ENCODE results near the gene RAF1.
A peak's percentile ranks its signal among the peaks of the same experiment; 100 is the strongest.
"Not testable (repeated sequence)": the region's sequence is repeated elsewhere in the genome, so short reads cannot be mapped to it uniquely, and the experiment has no call there.

RAF1 gene

DNA sequence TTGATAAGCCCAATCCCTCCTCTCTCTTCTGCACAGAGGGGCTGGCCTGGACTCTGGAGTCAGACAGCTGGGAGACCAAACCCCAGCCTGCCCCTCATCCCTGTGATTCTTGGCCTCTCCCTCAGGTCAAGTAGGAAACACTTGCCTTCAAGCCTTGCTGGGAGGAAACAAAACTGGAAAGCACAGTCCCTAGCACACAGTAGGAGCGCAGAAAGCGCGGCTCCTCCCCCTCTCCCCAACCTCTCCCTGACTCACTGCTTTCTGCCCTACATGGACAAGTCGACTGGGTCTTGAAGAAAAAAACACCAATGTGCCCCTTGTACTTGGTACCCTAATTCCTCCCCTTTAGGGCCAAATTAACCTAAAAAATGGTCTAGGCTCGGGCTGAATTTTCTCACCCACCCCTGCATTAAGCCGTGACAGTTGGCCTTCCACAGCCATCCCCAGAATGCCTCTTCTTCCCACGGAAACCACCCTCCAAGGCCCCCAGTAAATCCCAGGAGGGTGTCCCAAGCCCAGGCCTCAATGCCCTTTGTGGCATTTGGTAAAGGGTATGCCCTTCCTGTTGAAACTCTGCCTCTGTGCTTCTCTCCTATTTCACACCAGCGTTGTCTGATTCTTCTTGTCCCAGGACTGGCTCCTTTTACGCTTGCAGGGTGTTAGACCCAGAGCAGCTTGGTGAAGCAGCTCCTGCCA lies 11.3 kb upstream of the RAF1 start:
- no peak for DNase-seq

DNA sequence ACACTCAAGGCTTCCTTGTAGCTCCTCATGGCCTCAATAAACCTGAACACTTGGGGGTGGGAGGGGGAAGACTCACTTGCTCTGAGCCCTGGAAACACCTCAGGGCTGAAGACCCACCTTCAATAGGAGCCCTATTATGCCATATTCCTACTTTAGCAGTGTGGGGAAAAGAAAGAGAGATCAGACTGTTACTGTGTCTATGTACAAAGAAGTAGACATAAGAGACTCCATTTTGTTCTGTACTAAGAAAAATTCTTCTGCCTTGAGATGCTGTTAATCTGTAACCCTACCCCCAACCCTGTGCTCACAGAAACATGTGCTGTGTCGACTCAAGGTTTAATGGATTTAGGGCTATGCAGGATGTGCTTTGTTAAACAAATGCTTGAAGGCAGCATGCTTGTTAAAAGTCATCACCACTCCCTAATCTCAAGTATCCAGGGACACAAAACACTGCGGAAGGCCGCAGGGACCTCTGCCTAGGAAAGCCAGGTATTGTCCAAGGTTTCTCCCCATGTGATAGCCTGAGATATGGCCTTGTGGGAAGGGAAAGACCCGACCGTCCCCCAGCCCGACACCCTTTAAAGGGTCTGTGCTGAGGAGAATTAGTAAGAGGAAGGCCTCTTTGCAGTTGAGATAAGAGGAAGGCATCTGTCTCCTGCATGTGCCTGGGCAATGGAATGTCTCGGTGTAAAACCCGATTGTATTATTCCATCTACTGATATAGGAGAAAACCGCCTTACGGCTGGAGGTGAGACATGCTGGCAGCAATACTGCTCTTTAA lies 10.2 kb upstream of the RAF1 start:
- not testable (repeated sequence) for DNase-seq

DNA sequence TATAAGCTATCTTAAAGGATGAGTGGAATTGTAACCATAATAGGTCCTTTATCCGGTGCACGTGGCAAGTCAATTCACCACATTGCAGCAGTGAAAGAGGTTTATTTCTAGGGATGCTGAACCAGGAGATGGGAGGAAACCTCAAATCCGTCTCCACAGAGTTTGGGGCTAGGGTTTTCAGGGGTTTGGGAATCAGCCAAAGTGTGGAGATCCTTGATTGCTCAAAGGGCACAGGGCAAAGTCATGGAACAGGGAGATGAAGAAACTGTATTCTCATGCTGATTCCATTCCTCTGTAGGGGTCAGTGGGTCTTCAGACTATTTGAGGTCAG lies 7.2 kb upstream of the RAF1 start:
- DNase-seq = no peak

GRCh38 chr3:12670365-12671119 lies 6.6 kb upstream of the RAF1 start:
- DNase-seq = no peak

GRCh38 chr3:12663401-12663935 lies 449 bp downstream of the RAF1 start:
- DNase-seq = peak; percentile 63 to 75 (median 63)

- peak; percentile 59 to 72 (median 63) for DNase-seq
Observed at GRCh38 chr3:12662593-12663400, 1.1 kb downstream of the RAF1 start.

GRCh38 chr3:12661926-12662592 lies 1.9 kb downstream of the RAF1 start:
- DNase-seq = no peak

DNA sequence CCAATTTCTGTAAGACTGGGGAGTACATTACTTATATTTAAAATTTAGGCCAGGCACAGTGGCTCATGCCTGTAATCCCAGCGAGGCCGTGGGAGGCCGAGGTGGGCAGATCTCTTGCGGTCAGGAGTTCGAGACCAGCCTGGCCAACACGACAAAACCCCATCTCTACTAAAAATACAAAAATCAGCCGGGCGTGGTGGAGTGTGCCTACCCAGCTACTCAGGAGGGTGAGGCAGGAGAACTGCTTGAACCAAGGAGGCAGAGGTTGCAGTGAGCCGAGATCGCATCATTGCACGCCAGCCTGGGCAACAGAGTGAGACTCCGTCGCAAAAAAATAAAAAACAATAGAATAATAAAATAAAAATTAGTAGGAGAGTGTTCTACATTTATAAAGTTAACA lies 2.5 kb downstream of the RAF1 start:
- DNase-seq = not testable (repeated sequence)

DNA sequence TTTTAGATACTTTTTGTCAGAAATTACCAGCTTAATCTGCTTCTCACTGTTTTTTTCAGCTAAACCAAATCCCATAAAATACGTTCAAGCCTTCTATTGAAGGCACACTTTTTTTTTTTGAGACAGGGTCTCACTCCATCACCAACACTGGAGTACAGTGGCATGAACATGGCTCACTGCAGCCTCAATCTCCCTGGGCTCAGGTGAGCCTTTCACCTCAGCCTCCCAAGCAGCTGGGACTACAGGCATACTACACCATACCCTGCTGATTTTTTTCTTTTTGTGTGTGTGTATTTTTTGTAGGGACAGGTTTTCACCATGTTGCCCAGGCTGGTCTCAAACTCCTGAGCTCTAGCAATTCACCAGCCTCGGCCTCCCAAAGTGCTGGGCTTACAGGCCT lies 3.7 kb downstream of the RAF1 start:
- DNase-seq = no peak

GRCh38 chr3:12659316-12660015 lies 4.5 kb downstream of the RAF1 start:
- no peak for DNase-seq

DNA sequence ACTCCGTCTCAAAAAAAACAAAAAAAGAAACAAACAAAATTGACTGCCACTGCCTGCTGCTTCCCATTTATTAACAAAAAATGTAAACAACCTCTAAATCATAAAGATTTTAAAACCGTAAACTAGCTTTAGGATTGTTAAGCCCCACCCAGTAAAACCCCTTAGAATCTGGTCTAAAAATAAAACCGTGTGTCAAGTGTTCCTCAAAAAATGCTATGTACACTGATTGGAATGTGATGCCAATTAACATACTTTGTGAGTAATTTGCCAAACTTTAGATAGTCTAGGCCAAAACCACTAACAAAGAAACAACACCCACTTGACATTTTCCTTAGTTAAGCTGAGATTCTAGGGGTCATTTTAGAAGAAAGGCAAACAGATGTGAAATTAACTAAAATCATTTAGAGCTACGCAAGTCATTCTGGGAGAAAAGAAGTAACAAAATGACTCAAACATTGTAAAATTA lies 5.3 kb downstream of the RAF1 start:
- DNase-seq = peak in 2 of 3 donors; percentile 20 to 39

DNA sequence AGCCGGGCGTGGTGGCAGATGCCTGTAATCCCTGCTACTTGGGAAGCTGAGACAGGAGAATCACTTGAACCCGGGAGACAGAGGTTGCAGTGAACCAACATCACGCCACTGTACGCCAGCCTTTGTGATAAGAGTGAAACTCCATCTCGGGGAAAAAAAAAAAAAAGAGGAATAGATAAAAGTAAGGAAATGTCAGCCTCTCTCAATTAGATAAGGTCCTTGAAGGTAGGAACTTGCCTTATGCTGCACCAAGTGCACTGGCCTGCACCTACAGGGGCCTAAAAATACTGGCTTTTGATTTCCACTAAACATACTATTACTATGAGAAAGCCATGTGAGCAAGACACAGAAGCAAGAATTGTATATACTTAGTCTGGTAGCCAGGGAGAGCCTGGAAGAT lies 7.1 kb downstream of the RAF1 start:
- DNase-seq = no peak

- no peak for DNase-seq
Observed at GRCh38 chr3:12656193-12656592, 7.7 kb downstream of the RAF1 start.

- no peak for DNase-seq
Observed at GRCh38 chr3:12655701-12656100, 8.2 kb downstream of the RAF1 start.

DNA sequence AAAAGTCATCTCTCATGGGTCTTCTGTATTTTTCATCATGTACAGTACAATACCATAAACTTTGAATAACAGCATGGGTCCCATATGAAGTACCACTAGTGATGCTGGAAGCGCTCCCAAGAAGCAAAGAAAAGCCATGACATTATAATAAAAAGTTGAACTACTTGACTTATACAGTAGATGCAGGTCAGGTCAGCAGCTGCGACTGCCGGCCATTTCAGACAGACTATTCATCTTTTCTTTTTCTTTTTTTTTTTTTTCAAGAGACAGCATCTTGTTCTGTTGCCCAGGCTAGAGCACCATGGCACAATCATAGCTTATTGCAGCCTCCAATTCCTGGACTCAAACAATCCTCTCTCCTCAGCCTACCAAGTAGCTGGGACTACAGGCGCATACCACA lies 10.2 kb downstream of the RAF1 start:
- DNase-seq = no peak

GRCh38 chr3:12648384-12648959 lies 15.4 kb downstream of the RAF1 start:
- DNase-seq = peak; percentile 38 to 46 (median 39)

GRCh38 chr3:12644331-12644937 lies 19.5 kb downstream of the RAF1 start:
- no peak for DNase-seq

DNA sequence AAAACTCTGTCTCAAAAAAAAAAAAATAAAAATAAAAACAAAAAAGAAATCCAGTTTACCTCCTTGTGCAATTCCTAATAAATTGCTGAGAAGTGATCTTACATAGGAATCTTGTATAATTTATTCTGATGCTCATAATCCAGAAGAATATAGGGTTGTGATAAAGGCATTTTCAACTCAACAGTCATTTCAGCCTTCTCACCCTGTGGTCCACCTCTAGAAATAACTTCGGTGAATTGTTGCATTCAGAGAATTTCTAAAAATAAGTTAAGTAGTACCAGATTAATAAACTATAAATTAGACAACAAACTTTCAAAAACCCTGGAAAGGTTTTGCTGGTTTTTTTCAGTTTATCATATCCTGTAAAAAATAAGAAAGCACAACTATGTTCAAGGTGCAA lies 20.2 kb downstream of the RAF1 start:
- no peak for DNase-seq

DNA sequence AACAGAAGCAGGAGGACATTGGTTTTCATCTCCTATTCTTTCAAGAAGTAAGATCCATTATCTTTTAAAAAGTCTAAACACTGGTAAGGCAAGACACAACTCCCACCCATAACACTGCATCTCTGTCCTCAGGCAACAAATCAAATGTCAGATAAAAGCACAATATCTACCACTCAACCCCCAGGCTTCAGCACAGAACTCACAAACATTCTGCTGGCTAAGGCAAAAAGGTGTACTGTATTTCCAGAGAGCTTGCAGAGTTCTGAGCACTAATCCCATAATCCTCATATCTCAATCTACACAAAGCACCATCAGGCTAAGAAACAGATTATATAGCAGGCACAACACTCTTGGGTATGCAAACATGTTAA lies 20.9 kb downstream of the RAF1 start:
- DNase-seq = no peak

DNA sequence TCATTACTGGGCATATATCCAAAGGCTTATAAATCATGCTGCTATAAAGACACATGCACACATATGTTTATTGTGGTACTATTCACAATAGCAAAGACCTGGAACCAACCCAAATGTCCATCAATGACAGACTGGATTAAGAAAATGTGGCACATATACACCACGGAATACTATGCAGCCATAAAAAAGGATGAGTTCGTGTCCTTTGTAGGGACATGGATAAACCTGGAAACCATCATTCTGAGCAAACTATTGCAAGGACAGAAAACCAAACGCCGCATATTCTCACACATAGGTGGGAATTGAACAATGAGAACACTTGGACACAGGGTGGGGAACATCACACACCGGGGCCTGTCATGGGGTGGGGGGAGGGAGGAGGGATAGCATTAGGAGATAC lies 23.1 kb downstream of the RAF1 start:
- DNase-seq = not testable (repeated sequence)

- no peak for DNase-seq
Observed at GRCh38 chr3:12638105-12638504, 25.8 kb downstream of the RAF1 start.
